ENCODE measurements around the gene SLC2A9. TPM values are rescaled to one million over a fixed set of nuclear protein-coding genes. Genes with fewer than 3 reads are reported as not detected.

SLC2A9 gene
- total and polyA plus RNA-seq, 2 donors (not counting 3 experiments of a cell fraction or from before 2014, with no cell fraction given), result 1.6 to 1.8 TPM

- no peaks in the 10 kb centered on the region for H4K20me1 ChIP-seq (replicated peaks; ENCODE audit: control insufficient read depth, extremely low read depth, insufficient read depth, low read length)
- POLR2A ChIA-PET, result no interaction called here
- no peaks in the 10 kb centered on the region for H3K79me2 ChIP-seq (ENCODE audit: control insufficient read depth, insufficient read depth, low read length)
- no peaks in the 10 kb centered on the region for H3K9me3 ChIP-seq (replicated peaks; ENCODE audit: control insufficient read depth, insufficient read depth, low read length)
- TF ChIP-seq FOS (IDR thresholded peaks at IDR 0.05; ENCODE audit: borderline replicate concordance, insufficient read depth, low read length), result no peak
- TF ChIP-seq EZH2 (IDR thresholded peaks at IDR 0.05; ENCODE audit: borderline replicate concordance, low read depth, low read length, severe bottlenecking), result no peak
- no peak for TF ChIP-seq MYC (IDR thresholded peaks at IDR 0.05; ENCODE audit: low read depth, low read length)
- no peak for TF ChIP-seq MAX (IDR thresholded peaks at IDR 0.05; ENCODE audit: insufficient read depth, insufficient read length)
- TF ChIP-seq JUN (IDR thresholded peaks at IDR 0.05; ENCODE audit: borderline replicate concordance, insufficient read depth, insufficient read length, low read depth), result no peak
- no peak for TF ChIP-seq CTCF (IDR thresholded peaks at IDR 0.05; ENCODE audit: extremely low read depth in 1 of 2, insufficient read depth in 1 of 2, low read depth in 1 of 2, low read length in 2 of 2)
- no peak for TF ChIP-seq POLR2A (IDR thresholded peaks at IDR 0.05; ENCODE audit: low read depth, low read length)
- no peak for TF ChIP-seq GATA2 (IDR thresholded peaks at IDR 0.05; ENCODE audit: insufficient read depth, insufficient read length, low read depth, low read length)
- no peak for TF ChIP-seq POLR2AphosphoS5 (IDR thresholded peaks at IDR 0.05; ENCODE audit: insufficient read depth, low read depth, low read length)
- CTCF ChIA-PET, result no interaction called here
- H3K27me3 ChIP-seq (ENCODE audit: control insufficient read depth in 2 of 2, insufficient read depth in 2 of 2, low read length in 2 of 2), result no peaks in the 10 kb centered on the region
- dilution Hi-C loops (cut with MboI; ENCODE audit: extremely low pct_ligation_motif_present, low sequenced_read_pairs), result no loop called here
- BruUV-seq (replicated peaks), result no TSS peak
- no peak overlapping the region for H2AFZ ChIP-seq (ENCODE audit: low read depth, low read length)
- DNase-seq (ENCODE audit: low read depth, low spot score) (peak; percentile 74), FAIRE-seq (peak; percentile 70)
- H3K4me2 ChIP-seq (ENCODE audit: insufficient read depth, low read length), result no peak overlapping the region
- intact Hi-C loops (cut with micrococcal nuclease), result no loop called here
- no peak overlapping the region for H3K27ac ChIP-seq (ENCODE audit: insufficient read depth, low read depth, low read length)
- no peaks in the 10 kb centered on the region for H3K9me1 ChIP-seq (replicated peaks; ENCODE audit: control insufficient read depth, extremely low read depth, insufficient read depth, low read length)
- H3K36me3 ChIP-seq (ENCODE audit: control insufficient read depth in 2 of 2, extremely low read depth in 1 of 2, insufficient read depth in 2 of 2, low read length in 2 of 2), result no peaks in the 10 kb centered on the region
- H3K9ac ChIP-seq (replicated peaks; ENCODE audit: extremely low read depth, insufficient read depth, low read length), result no peak overlapping the region
- H3K4me1 ChIP-seq (ENCODE audit: control insufficient read depth, extremely low read depth, insufficient read depth, low read length), result peaks cover 6% of the 10 kb centered on the region
- no peak overlapping the region for H3K4me3 ChIP-seq (replicated peaks in 1 of 3; ENCODE audit: insufficient read depth in 1 of 3, low read depth in 1 of 3, low read length in 3 of 3)
These were observed 33.3 kb upstream of the SLC2A9 start for GRCh38 chr4:10054571-10055041.
